ENCODE results near the gene TMED4.

The TMED4 gene

DNA sequence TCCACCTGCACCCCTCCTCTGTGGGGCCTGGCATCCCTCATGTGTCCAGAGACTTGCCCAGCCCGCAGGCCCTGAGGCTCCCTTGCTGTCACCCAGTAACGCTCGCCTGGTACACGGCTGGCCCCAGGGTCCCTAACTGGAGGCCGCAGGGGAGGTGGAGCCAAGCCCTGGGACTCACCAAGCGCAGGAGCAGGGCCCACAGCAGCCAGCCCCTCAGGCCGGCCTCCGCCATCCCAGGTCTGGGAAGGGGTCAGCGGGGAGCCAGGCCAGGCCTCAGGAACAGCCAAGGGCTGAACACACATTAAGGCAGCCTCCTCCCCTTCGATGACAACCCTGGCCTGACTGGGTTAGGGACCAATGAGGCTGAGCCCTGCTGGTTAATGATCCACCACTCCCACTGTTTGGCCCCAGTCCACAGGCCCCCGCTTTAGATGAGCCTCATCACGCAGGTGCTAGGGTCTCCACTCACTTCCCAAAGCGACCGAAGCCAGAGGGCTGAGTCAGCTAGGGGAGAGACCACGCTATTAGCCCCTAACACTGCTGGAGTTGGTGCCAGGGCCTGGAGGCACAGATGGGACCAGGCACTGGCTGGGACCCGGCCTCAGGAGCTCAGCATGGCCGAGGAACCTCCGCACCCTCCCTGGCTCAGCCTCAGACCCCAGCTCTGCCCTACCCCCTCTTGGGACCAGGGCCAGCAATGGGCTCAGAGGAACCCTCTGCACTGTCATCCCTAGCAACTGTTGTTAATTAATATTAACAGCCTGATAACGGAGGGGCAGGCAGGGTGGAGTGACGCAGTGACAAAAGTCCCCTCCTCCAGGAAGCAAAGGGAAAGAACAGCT lies 40.8 kb downstream of the TMED4 start, which contains the start of gene NPC1L1:
Gene NPC1L1 (minus strand): TSS at position 303 of the 842 bp plus-strand sequence. CDS start 71 bp downstream, at position 232.
- Histone ChIP-seq H3F3A (ENCODE audit: insufficient read depth, low read length) (no peaks in the 10 kb centered on the region), H3K9me3 (replicated peaks; ENCODE audit: insufficient read depth, low read length) (no peaks in the 10 kb centered on the region), H2AFZ (ENCODE audit: low read length) (no peak within 1 kb of the TSS), H3K4me3 (ENCODE audit: low read length) (no peak within 1 kb of the TSS), H3K27me3 (replicated peaks; ENCODE audit: insufficient read depth, low read length) (no peaks in the 10 kb centered on the region), H3K9ac (ENCODE audit: low read length) (no peak within 1 kb of the TSS), H4K20me1 (ENCODE audit: insufficient read depth, low read length) (no peaks in the 10 kb centered on the region), H3K27ac (ENCODE audit: low read length) (no peak within 1 kb of the TSS), H3K4me1 (ENCODE audit: low read length) (no peaks in the 10 kb centered on the region), H3K4me2 (ENCODE audit: low read depth, low read length) (no peak within 1 kb of the TSS), H3K9me2 (replicated peaks; ENCODE audit: insufficient read depth, low read length) (no peaks in the 10 kb centered on the region), H3K79me2 (ENCODE audit: low read length) (no peaks in the 10 kb centered on the region), H3K36me3 (replicated peaks; ENCODE audit: insufficient read depth, low read length) (no peaks in the 10 kb centered on the region)
- no peak for TF ChIP-seq EZH2 (optimal IDR thresholded peaks at IDR 0.05; ENCODE audit: low read depth, low read length)
- TF ChIP-seq, protein P1, sequence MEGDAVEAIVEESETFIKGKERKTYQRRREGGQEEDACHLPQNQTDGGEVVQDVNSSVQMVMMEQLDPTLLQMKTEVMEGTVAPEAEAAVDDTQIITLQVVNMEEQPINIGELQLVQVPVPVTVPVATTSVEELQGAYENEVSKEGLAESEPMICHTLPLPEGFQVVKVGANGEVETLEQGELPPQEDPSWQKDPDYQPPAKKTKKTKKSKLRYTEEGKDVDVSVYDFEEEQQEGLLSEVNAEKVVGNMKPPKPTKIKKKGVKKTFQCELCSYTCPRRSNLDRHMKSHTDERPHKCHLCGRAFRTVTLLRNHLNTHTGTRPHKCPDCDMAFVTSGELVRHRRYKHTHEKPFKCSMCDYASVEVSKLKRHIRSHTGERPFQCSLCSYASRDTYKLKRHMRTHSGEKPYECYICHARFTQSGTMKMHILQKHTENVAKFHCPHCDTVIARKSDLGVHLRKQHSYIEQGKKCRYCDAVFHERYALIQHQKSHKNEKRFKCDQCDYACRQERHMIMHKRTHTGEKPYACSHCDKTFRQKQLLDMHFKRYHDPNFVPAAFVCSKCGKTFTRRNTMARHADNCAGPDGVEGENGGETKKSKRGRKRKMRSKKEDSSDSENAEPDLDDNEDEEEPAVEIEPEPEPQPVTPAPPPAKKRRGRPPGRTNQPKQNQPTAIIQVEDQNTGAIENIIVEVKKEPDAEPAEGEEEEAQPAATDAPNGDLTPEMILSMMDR (IDR thresholded peaks at IDR 0.05; ENCODE audit: low read length), result no peak
- no peak for TF ChIP-seq EZH2phosphoT487 (IDR thresholded peaks at IDR 0.05; ENCODE audit: low read length)
- no peak for DNase-seq

DNA sequence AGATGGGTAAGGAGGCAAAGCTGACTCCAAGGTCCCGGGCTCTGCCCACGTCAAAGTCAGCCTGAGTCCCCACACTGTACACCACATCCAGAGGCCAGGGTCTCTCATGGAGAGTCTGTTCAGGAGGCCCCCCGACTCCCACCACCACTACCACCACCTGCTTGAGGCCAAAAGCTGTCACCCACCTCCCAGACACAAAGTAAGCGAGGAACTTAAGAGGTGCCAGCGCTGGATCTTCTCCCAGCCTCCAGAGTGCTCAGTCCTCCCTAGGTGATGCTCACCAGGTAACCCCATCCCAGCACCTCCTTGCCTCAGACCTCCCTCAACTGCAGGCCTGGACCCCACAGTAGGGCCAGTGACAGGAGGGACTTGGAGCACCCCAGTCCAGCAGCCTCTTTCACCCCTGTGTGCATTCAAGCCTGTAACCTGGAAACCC lies 41.4 kb downstream of the TMED4 start:
- Histone ChIP-seq H3K4me2 (ENCODE audit: low read depth, low read length) (no peak overlapping the region), H3K4me1 (ENCODE audit: low read length) (no peaks in the 10 kb centered on the region), H3K4me3 (ENCODE audit: low read length) (no peak overlapping the region), H3K79me2 (ENCODE audit: low read length) (no peaks in the 10 kb centered on the region), H3K9me3 (replicated peaks; ENCODE audit: insufficient read depth, low read length) (no peaks in the 10 kb centered on the region), H3K9ac (ENCODE audit: low read length) (no peak overlapping the region), H4K20me1 (ENCODE audit: insufficient read depth, low read length) (no peaks in the 10 kb centered on the region), H3K27ac (ENCODE audit: low read length) (no peak overlapping the region), H3K36me3 (replicated peaks; ENCODE audit: insufficient read depth, low read length) (no peaks in the 10 kb centered on the region), H3F3A (ENCODE audit: insufficient read depth, low read length) (no peaks in the 10 kb centered on the region), H2AFZ (ENCODE audit: low read length) (no peak overlapping the region), H3K9me2 (replicated peaks; ENCODE audit: insufficient read depth, low read length) (no peaks in the 10 kb centered on the region), H3K27me3 (replicated peaks; ENCODE audit: insufficient read depth, low read length) (no peaks in the 10 kb centered on the region)
- DNase-seq, result no peak
- no peak for TF ChIP-seq EZH2phosphoT487 (IDR thresholded peaks at IDR 0.05; ENCODE audit: low read length)

DNA sequence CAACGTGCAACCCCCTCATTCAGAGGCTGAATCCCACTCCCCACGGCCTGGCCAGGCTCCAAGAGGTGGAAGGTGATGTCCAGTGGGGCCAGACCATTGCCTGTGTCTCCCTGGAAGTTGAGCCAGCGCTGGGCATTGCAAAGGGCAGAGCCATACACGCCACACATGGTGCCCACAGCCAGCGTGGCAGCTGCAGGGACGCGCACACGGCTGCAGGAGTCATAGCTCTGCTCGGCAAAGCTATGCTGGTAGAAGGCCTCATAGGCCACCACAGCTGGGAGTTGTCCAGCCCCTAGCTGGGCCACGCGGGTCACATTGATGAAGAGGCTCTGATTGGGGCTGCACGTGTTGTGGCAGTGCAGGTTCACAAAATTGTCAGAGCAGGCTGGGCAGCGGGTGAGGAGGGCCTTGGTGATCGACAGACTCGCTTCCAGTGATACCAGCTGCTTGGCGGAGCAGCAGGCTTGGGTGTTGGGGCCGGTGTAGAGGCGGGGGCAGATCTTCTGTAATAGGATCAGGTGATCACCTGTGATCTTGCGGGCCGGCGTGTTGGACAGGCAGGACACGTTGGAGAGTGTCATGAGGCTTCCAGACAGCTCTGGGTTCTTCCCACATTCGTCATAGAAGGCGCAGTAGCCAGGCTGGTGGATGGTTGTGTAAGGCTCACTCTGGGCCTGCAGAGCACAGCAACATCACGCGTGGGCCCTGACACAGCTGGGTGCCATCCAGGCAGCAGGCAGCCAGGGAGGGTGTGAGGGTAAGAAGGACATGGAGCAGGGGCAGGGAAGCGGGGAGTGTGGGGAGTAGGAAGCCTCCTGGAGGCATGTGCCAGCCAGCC lies 42.1 kb downstream of the TMED4 start:
- no peak for DNase-seq
- H3K27me3 ChIP-seq (replicated peaks; ENCODE audit: insufficient read depth, low read length), result no peaks in the 10 kb centered on the region
- H3K4me1 ChIP-seq (ENCODE audit: low read length), result no peaks in the 10 kb centered on the region
- no peaks in the 10 kb centered on the region for H3F3A ChIP-seq (ENCODE audit: insufficient read depth, low read length)
- H3K27ac ChIP-seq (ENCODE audit: low read length), result no peak overlapping the region
- H4K20me1 ChIP-seq (ENCODE audit: insufficient read depth, low read length), result no peaks in the 10 kb centered on the region
- H2AFZ ChIP-seq (ENCODE audit: low read length), result no peak overlapping the region
- no peak overlapping the region for H3K9ac ChIP-seq (ENCODE audit: low read length)
- no peaks in the 10 kb centered on the region for H3K79me2 ChIP-seq (ENCODE audit: low read length)
- no peaks in the 10 kb centered on the region for H3K9me3 ChIP-seq (replicated peaks; ENCODE audit: insufficient read depth, low read length)
- no peaks in the 10 kb centered on the region for H3K9me2 ChIP-seq (replicated peaks; ENCODE audit: insufficient read depth, low read length)
- no peak overlapping the region for H3K4me2 ChIP-seq (ENCODE audit: low read depth, low read length)
- no peaks in the 10 kb centered on the region for H3K36me3 ChIP-seq (replicated peaks; ENCODE audit: insufficient read depth, low read length)
- TF ChIP-seq, protein P1 (IDR thresholded peaks at IDR 0.05; ENCODE audit: low read length), result no peak
- TF ChIP-seq EZH2phosphoT487 (IDR thresholded peaks at IDR 0.05; ENCODE audit: low read length) (no peak), EZH2 (optimal IDR thresholded peaks at IDR 0.05; ENCODE audit: low read depth, low read length) (no peak)
- H3K4me3 ChIP-seq (ENCODE audit: low read length), result no peak overlapping the region
